HCT116 (cell line): ENCODE results near the gene SLC16A5. TPM values are rescaled to one million over a fixed set of nuclear protein-coding genes. Genes with fewer than 3 reads are reported as not detected.
A peak's percentile ranks its signal among the peaks of the same experiment; 100 is the strongest.

Experiments
- ATAC-seq: fragments of 200-7000 bp; cut with Tn5 transposase; 2 replicates; pipeline ENCODE4 v1.9.1; 2020; ENCODE audit warnings: mild to moderate bottlenecking, moderate library complexity
- BruUV-seq: library from RNA; stranded (reverse); fragments of 400-500 nt; replicated peaks from 2 replicates; lab custom pipeline; 2021; lab: Mats Ljungman, UMichigan
- CTCF ChIA-PET: fragments of 300-600 bp; sonication (Branson Sonifier 250); formaldehyde crosslinking; loops from one replicate; lab custom pipeline; 2021; ENCODE audit warnings: antibody characterized with exemption; lab: Charles Lee
- POLR2A ChIA-PET: fragments of 300-600, 350-600 bp; sonication (Branson Sonifier 250); formaldehyde crosslinking; loops from one replicate; lab custom pipeline; 2021; ENCODE audit warnings: antibody characterized with exemption; lab: Charles Lee
- RAD21 ChIA-PET, 2 experiments: fragments of 300-600 bp; sonication (Branson Sonifier 250); formaldehyde crosslinking; loops; one replicate each; lab custom pipeline; 2023; ENCODE audit warnings: low total read pairs in 2 of 2; ENCODE audit not compliant: uncharacterized antibody in 2 of 2, unreplicated experiment in 2 of 2, low non-redundant PET in 1 of 2; lab: Charles Lee
- DNase-seq: peaks from one replicate; pipeline ENCODE4 v3.0.0-alpha.2; 2010; ENCODE audit warnings: low read depth, low spot score
- H2AFZ ChIP-seq: fragments of 200-600 bp; shearing (Covaris generic), sonication (generic); 2 replicates; pipeline ENCODE4 v1.6.1; 2017; ENCODE audit warnings: low read depth, mixed run types, mixed read lengths, antibody characterized with exemption, low read length; ENCODE audit not compliant: poor library complexity, severe bottlenecking
- H3K27ac ChIP-seq: 2 replicates; pipeline ENCODE4 v1.5.1; 2012; ENCODE audit warnings: low read depth, low read length
- H3K27me3 ChIP-seq: fragments of 200-600 bp; sonication (generic); 2 replicates; pipeline ENCODE4 v1.6.1; 2016; ENCODE audit warnings: mixed run types, low read length, mixed read lengths; ENCODE audit not compliant: insufficient read depth
- H3K36me3 ChIP-seq, 2 experiments: fragments of 200-500 bp in 1 of 2; fragments of 200-600 bp in 1 of 2; sonication (Bioruptor generic) in 1 of 2; sonication (generic) in 1 of 2; 2 replicates each; pipeline versions ENCODE4 v1.5.1 to v1.6.1; 2014 to 2016; ENCODE audit warnings: low read length in 2 of 2, inconsistent platforms in 1 of 2, mixed read lengths in 1 of 2, mixed run types in 1 of 2; ENCODE audit not compliant: insufficient read depth in 2 of 2, control insufficient read depth in 1 of 2
- H3K4me1 ChIP-seq, 2 experiments: fragments of 200-600 bp in 1 of 2; sonication (generic) in 1 of 2; 2 replicates each; pipeline versions ENCODE4 v1.5.1 to v1.6.1; 2012 to 2017; ENCODE audit warnings: low read length in 2 of 2, inconsistent platforms in 1 of 2, mild to moderate bottlenecking in 1 of 2, mixed read lengths in 1 of 2, mixed run types in 1 of 2, moderate library complexity in 1 of 2; ENCODE audit not compliant: insufficient read depth in 2 of 2, control insufficient read depth in 1 of 2
- H3K4me2 ChIP-seq: fragments of 200-600 bp; sonication (generic); 2 replicates; pipeline ENCODE4 v1.6.1; 2017; ENCODE audit warnings: mixed run types, low read length, mixed read lengths
- H3K4me3 ChIP-seq, 2 experiments: fragments of 200-600 bp in 1 of 2; sonication (generic) in 1 of 2; replicated peaks in 1 of 2; 2 replicates each; pipeline ENCODE4 v1.5.1; 2011 to 2016; ENCODE audit warnings: low read length in 2 of 2, control low read depth in 1 of 2, low read depth in 1 of 2, mild to moderate bottlenecking in 1 of 2, mixed read lengths in 1 of 2, mixed run types in 1 of 2
- H3K79me2 ChIP-seq: fragments of 200-600 bp; sonication (generic); 2 replicates; pipeline ENCODE4 v1.6.1; 2017; ENCODE audit warnings: mild to moderate bottlenecking, mixed run types, low read length, moderate library complexity, mixed read lengths; ENCODE audit not compliant: insufficient read depth
- H3K9ac ChIP-seq: fragments of 200-600 bp; sonication (generic); 2 replicates; pipeline ENCODE4 v1.6.1; 2016; ENCODE audit warnings: low read length, mixed read lengths
- H3K9me2 ChIP-seq: fragments of 200-600 bp; sonication (generic), shearing (Covaris generic); 2 replicates; pipeline ENCODE4 v1.6.1; 2017; ENCODE audit warnings: mixed run types, mild to moderate bottlenecking, moderate library complexity; ENCODE audit not compliant: insufficient read depth
- H3K9me3 ChIP-seq, 2 experiments: fragments of 200-500 bp in 1 of 2; fragments of 200-600 bp in 1 of 2; sonication (Bioruptor generic) in 1 of 2; sonication (generic) in 1 of 2; 2 replicates each; pipeline ENCODE4 v1.6.1; 2014 to 2017; ENCODE audit warnings: low read length in 2 of 2, mixed read lengths in 2 of 2, inconsistent platforms in 1 of 2, low read depth in 1 of 2, mild to moderate bottlenecking in 1 of 2, mixed run types in 1 of 2, moderate library complexity in 1 of 2; ENCODE audit not compliant: control insufficient read depth in 1 of 2, insufficient read depth in 1 of 2
- H4K20me1 ChIP-seq: fragments of 200-600 bp; sonication (generic), shearing (Covaris generic); 2 replicates; pipeline ENCODE4 v1.6.1; 2017; ENCODE audit warnings: mixed run types, mild to moderate bottlenecking, moderate library complexity; ENCODE audit not compliant: insufficient read depth
- CBX3 ChIP-seq: IDR thresholded peaks from 2 replicates; pipeline ENCODE4 v1.6.1; 2012; ENCODE audit warnings: low read depth
- EZH2 ChIP-seq: fragments of 200-600 bp; sonication (generic); IDR thresholded peaks from 2 replicates; pipeline ENCODE4 v1.6.1; 2017; ENCODE audit warnings: antibody characterized with exemption, mixed run types
- FOSL1 ChIP-seq: IDR thresholded peaks from 2 replicates; pipeline ENCODE4 v1.6.1; 2012; ENCODE audit warnings: low read depth
- JUND ChIP-seq: IDR thresholded peaks from 2 replicates; pipeline ENCODE4 v1.6.1; 2012
- POLR2AphosphoS5 ChIP-seq: IDR thresholded peaks from 2 replicates; pipeline ENCODE4 v1.6.1; 2011; ENCODE audit warnings: mild to moderate bottlenecking, low read depth, low read length, moderate library complexity
- SRF ChIP-seq: IDR thresholded peaks from 2 replicates; pipeline ENCODE4 v1.6.1; 2012; ENCODE audit warnings: low read depth
- ZFX ChIP-seq: fragments of 450-650 bp; IDR thresholded peaks from 2 replicates; pipeline ENCODE4 v1.6.1; 2017
- intact Hi-C: fragments of 100-400 bp; cut with micrococcal nuclease; formaldehyde crosslinking; loops from 2 replicates; pipeline ENCODE4 v1.10.0; 2022
- total RNA-seq: library from RNA; stranded (reverse); gene quantifications from one replicate; pipeline ENCODE4 v1.2.1, GENCODE V29; 2021; ENCODE audit not compliant: unreplicated experiment
- TF ChIP-seq, protein P1 (sequence below): IDR thresholded peaks from 2 replicates; pipeline ENCODE4 v1.6.1; 2011; ENCODE audit warnings: mild to moderate bottlenecking, low read length, moderate library complexity; ENCODE audit not compliant: insufficient replicate concordance; ENCODE audit errors: extremely low read depth

SLC16A5 gene
- total RNA-seq, 1 experiment from 2014 or later = 79.3 TPM

DNA sequence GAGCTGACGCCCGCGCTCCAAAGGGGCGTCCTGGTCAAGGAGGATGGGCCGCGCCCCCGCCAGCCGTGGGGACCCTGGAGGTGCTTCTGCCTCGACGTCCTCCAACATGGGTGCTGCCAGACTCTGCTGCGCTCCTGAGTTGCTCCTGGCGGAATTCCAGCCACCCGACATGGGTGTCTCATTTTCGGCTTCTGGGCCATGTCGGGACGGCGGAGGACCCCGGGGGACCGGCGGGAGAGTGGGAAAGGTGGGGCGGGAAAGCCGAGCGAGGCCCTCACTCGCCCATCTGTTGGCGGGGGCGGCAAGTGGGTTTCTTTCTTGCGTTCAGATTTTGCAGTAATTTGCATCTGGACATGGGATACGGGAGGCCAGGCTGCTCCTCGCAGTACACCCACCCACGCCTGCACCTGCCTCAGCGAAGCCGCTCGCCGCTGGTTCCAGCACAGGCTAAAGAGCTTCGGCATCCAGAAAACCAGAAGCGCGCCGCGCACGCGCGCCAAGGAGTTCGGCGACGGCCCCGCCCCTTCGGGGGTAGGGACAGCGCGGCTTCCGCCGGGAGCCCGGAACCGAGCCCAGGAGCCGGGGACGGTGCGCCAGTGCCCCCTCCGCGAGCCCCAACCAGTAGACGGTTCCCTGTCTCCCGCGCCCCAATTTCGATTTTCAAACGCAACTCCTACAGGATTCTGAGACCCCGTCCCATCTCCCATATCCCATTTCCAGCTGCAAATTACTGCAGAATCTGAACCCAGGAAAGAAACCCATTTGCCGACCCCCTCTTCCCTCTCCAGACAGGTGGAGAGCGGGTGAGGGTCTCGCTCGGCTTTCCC, 21.9 kb downstream of the SLC16A5 start, which contains the start of gene ARMC7 (continued):
- TF ChIP-seq, protein P1, sequence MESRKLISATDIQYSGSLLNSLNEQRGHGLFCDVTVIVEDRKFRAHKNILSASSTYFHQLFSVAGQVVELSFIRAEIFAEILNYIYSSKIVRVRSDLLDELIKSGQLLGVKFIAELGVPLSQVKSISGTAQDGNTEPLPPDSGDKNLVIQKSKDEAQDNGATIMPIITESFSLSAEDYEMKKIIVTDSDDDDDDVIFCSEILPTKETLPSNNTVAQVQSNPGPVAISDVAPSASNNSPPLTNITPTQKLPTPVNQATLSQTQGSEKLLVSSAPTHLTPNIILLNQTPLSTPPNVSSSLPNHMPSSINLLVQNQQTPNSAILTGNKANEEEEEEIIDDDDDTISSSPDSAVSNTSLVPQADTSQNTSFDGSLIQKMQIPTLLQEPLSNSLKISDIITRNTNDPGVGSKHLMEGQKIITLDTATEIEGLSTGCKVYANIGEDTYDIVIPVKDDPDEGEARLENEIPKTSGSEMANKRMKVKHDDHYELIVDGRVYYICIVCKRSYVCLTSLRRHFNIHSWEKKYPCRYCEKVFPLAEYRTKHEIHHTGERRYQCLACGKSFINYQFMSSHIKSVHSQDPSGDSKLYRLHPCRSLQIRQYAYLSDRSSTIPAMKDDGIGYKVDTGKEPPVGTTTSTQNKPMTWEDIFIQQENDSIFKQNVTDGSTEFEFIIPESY = peak; percentile 33
- TF ChIP-seq JUND (no peak), FOSL1 (no peak), SRF (no peak), ZFX (peak; percentile 15; the same call in 1 of the 2 replicates)

DNA sequence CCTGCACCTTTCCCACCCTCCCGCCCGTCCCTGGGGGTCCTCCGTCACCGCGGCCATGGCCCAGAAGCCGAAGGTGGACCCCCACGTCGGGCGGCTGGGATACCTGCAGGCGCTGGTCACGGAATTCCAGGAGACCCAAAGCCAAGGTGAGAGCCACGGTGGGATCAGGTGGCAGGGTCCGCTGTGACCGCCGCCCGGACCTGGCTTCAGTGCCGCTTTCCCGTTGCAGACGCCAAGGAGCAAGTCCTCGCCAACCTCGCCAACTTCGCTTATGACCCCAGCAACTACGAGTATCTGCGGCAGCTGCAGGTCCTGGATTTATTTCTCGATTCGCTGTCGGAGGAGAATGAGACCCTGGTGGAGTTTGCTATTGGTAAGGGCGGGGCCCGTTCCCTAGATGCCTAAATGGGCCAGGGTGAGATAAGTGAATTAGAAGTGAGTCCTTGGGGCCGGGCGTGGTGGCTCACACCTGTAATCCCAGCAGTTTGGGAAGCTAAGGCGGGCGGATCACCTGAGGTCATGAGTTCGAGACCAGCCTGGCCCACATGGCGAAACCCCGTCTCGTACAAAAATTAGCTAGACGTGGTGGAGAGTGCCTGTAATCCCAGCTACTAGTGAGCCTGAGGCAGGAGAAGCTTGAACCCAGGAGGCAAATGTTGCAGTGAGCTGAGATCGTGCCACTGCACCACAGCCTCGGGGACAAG, 22.6 kb downstream of the SLC16A5 start:
- H3K4me2 ChIP-seq = peak overlapping the region; percentile 89
- peak; percentile 25; the same call in 1 of the 2 replicates for TF ChIP-seq POLR2AphosphoS5
- peak; percentile 52; the same call in 1 of the 2 replicates for TF ChIP-seq CBX3
- no peak for TF ChIP-seq EZH2
- TF ChIP-seq, all 23 proteins: peak for 2
- H3K9me2 ChIP-seq = no peaks in the 10 kb centered on the region
- DNase-seq (no peak), ATAC-seq (peak; percentile 18)
- H3K79me2 ChIP-seq = peaks cover 46% of the 10 kb centered on the region
- BruUV-seq = TSS peak; percentile 34
- no peaks in the 10 kb centered on the region for H3K9me3 ChIP-seq
- no peaks in the 10 kb centered on the region; the same call in 1 of the 2 replicates for H4K20me1 ChIP-seq
- peaks cover 0 to 17% of the 10 kb centered on the region in 2 experiments; a peak in 3 of 4 replicates for H3K36me3 ChIP-seq
- no peak overlapping the region for H2AFZ ChIP-seq
- peaks cover 15 to 46% of the 10 kb centered on the region in 2 experiments for H3K4me1 ChIP-seq
- peak overlapping the region; percentile 81 to 91 for H3K4me3 ChIP-seq
- ChIA-PET CTCF (interaction anchor here (0.8 to 2.9 kb wide), 13 partner anchors 21 to 302 kb away, joined by 3 to 14 read pairs (median 5); partner anchors contain the start of gene NT5C), RAD21 (interaction anchor here (0.6 to 1.0 kb wide), 6 partner anchors 20 to 122 kb away, joined by 3 to 9 read pairs (median 4); partner anchors contain the start of gene SLC16A5 (in 1 of the 2)), POLR2A (interaction anchor here (0.6 to 1.7 kb wide), 14 partner anchors 9 to 237 kb away, joined by 3 to 13 read pairs (median 5); partner anchors contain the start of genes FDXR, NT5C, NUP85 and SLC16A5)
- no peaks in the 10 kb centered on the region for H3K27me3 ChIP-seq
- peak overlapping the region; percentile 82 for H3K9ac ChIP-seq
- intact Hi-C loops = loop anchor here (2.0 to 10.0 kb wide), 2 partner anchors 150 to 154 kb away; partner anchors contain the start of genes GGA3 and MRPS7
- H3K27ac ChIP-seq = peak overlapping the region; percentile 72
